OCI-LY7 (cell line): ENCODE measurements around the gene NDUFS8.

Experiments used
- EZH2phosphoT487 ChIP-seq: fragments of 200-600 bp; sonication (generic); IDR thresholded peaks from 2 replicates; pipeline ENCODE4 v1.6.1; 2018; ENCODE audit warnings: low read depth, borderline replicate concordance, mild to moderate bottlenecking, mixed run types, antibody characterized with exemption, low read length, moderate library complexity, mixed read lengths
- TF ChIP-seq, protein P1 (sequence below): fragments of 200-600 bp; sonication (generic); conservative IDR thresholded peaks from 2 replicates; pipeline ENCODE4 v1.5.1; 2014; ENCODE audit warnings: mild to moderate bottlenecking, antibody characterized with exemption, low read length, moderate library complexity, mixed read lengths

DNA sequence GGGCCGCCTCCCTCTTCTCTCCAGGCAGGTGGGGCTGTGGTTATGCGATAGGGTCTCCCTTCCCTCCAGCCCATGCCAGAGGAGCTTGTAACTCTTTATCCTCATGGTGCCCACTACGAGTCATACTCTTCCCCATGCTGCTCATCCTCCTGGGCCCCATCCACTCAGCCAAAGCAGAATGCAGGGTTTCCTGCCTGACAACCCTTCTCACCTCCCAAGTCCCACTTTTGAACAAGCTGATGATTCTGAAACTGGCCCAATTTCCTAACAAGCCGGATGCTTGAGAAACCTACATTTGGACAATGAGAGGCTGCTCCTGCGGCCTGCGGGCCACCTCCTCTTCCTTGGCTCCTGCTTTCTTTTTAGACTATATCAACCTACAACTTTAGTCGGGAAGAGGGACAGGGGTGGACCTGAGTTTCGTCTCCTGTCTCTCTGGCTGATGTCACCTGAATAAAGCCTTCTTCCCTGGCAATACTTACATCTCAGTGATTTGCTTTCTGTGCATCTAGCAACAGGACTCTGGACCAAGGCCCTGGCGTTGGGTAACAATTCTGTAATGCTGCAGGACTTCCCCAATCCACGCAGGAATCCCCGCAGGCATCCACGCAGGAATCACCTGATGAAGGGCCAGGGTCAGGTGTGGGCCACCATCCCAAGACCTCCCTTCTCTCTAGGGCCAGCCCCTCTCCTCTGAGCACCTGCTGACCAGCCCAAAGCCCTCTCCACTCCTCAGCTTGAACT lies 1.5 kb upstream of the NDUFS8 start:
- TF ChIP-seq, protein P1, sequence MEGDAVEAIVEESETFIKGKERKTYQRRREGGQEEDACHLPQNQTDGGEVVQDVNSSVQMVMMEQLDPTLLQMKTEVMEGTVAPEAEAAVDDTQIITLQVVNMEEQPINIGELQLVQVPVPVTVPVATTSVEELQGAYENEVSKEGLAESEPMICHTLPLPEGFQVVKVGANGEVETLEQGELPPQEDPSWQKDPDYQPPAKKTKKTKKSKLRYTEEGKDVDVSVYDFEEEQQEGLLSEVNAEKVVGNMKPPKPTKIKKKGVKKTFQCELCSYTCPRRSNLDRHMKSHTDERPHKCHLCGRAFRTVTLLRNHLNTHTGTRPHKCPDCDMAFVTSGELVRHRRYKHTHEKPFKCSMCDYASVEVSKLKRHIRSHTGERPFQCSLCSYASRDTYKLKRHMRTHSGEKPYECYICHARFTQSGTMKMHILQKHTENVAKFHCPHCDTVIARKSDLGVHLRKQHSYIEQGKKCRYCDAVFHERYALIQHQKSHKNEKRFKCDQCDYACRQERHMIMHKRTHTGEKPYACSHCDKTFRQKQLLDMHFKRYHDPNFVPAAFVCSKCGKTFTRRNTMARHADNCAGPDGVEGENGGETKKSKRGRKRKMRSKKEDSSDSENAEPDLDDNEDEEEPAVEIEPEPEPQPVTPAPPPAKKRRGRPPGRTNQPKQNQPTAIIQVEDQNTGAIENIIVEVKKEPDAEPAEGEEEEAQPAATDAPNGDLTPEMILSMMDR, result no peak
- TF ChIP-seq EZH2phosphoT487, result no peak
